ENCODE measurements around the gene TBC1D14. TPM values are rescaled to one million over a fixed set of nuclear protein-coding genes. Genes with fewer than 3 reads are reported as not detected.

TBC1D14 gene
- total RNA-seq, 1 experiment from 2014 or later, result 50.2 TPM

- Histone ChIP-seq H3K23ac (ENCODE audit: insufficient read length, low read depth, low read length) (no peak overlapping the region), H3K27me3 (ENCODE audit: insufficient read depth, low read length) (no peaks in the 10 kb centered on the region), H3K79me2 (ENCODE audit: insufficient read depth, low read length) (peaks cover 17% of the 10 kb centered on the region; the same call in 1 of the 2 replicates), H3K79me1 (ENCODE audit: insufficient read depth, low read depth, low read length, poor library complexity, severe bottlenecking) (peaks cover 8% of the 10 kb centered on the region), H2BK12ac (ENCODE audit: insufficient read length, low read depth, low read length) (no peak overlapping the region), H4K5ac (ENCODE audit: insufficient read length, low read depth, low read length) (peak overlapping the region; percentile 81), H4K8ac (replicated peaks; ENCODE audit: insufficient read length, low read depth, low read length) (no peak overlapping the region), H3K4me1 (ENCODE audit: insufficient read depth, low read length) (peaks cover 5% of the 10 kb centered on the region; the same call in 1 of the 2 replicates), H3K9me3 (ENCODE audit: control insufficient read depth, low read depth, low read length) (no peaks in the 10 kb centered on the region), H3K18ac (ENCODE audit: insufficient read length, low read depth, low read length) (peak overlapping the region; percentile 83), H2AK5ac (ENCODE audit: insufficient read length, low read length) (no peak overlapping the region), H2BK15ac (ENCODE audit: low read depth, low read length) (no peak overlapping the region), H3K56ac (ENCODE audit: insufficient read length, low read depth, low read length) (no peak overlapping the region), H3K23me2 (ENCODE audit: insufficient read length, low read depth, low read length, poor library complexity, severe bottlenecking) (peaks cover 6% of the 10 kb centered on the region), H3K14ac (ENCODE audit: insufficient read depth, low read length) (peak overlapping the region; percentile 95), H3T11ph (ENCODE audit: low read length) (no peak overlapping the region), H3K9ac (ENCODE audit: extremely low read depth, insufficient read length, low read length) (peak overlapping the region; percentile 90), H2AFZ (ENCODE audit: low read length) (no peak overlapping the region), H2BK5ac (ENCODE audit: insufficient read length, low read length) (no peak overlapping the region), H4K91ac (ENCODE audit: insufficient read length, low read depth, low read length) (no peak overlapping the region), H3K4ac (ENCODE audit: low read depth, low read length) (no peak overlapping the region), H3K27ac (ENCODE audit: insufficient read length, low read depth, low read length) (no peak overlapping the region), H2BK120ac (ENCODE audit: low read depth, low read length, poor library complexity, severe bottlenecking) (no peak overlapping the region), H4K20me1 (ENCODE audit: control insufficient read depth, insufficient read depth, insufficient read length) (peaks cover 4% of the 10 kb centered on the region), H2BK20ac (ENCODE audit: low read depth, low read length, poor library complexity, severe bottlenecking) (no peak overlapping the region), H3K4me2 (ENCODE audit: insufficient read depth, insufficient read length, low read length) (peak overlapping the region; percentile 87)
- H3K9me3 Mint-ChIP-seq, result no peaks in the 10 kb centered on the region
- peak overlapping the region; percentile 41 to 99 (median 96) for H3K27ac Mint-ChIP-seq
- peaks cover 0 to 1% (median 0%) of the 10 kb centered on the region in 3 experiments; a peak in 2 of 7 replicates for H3K36me3 Mint-ChIP-seq (ENCODE audit: insufficient read depth in 1 of 3, low read depth in 3 of 3)
- no CpG with 5 or more reads among the region's 17 CpGs for WGBS (ENCODE audit: extremely low coverage, insufficient read length, low lambda C conversion rate)
- H3K4me1 Mint-ChIP-seq, result peaks cover 43 to 44% of the 10 kb centered on the region in 2 experiments
- no peaks in the 10 kb centered on the region for H3K27me3 Mint-ChIP-seq (ENCODE audit: low read depth)
- no peak for TF ChIP-seq CTCF (conservative IDR thresholded peaks at IDR 0.05)
- peak overlapping the region; percentile 85 to 98 for H3K4me3 Mint-ChIP-seq
- no peak for DNase-seq
These were observed 77.9 kb downstream of the TBC1D14 start for GRCh38 chr4:6987588-6987961.
